Esophagus muscularis mucosa (tissue), 4 donors: Measurements from ENCODE around the gene OPA3.
"Not testable (repeated sequence)": the region's sequence is repeated elsewhere in the genome, so short reads cannot be mapped to it uniquely, and the experiment has no call there.

Source experiments
- EP300 ChIP-seq: sonication (generic); formaldehyde crosslinking; IDR thresholded peaks from one replicate; pipeline ENCODE4 v1.6.1; 2017; ENCODE audit warnings: antibody characterized with exemption
- POLR2A ChIP-seq: fragments of 450-650 bp; IDR thresholded peaks from one replicate; pipeline ENCODE4 v1.6.1; 2017; ENCODE audit warnings: antibody characterized with exemption, moderate library complexity, mild to moderate bottlenecking, low read depth
- POLR2AphosphoS5 ChIP-seq, 2 donors: sonication (generic); formaldehyde crosslinking; IDR thresholded peaks; one replicate each; pipeline ENCODE4 v1.6.1; 2017; ENCODE audit warnings: antibody characterized with exemption in 2 of 2
- TF ChIP-seq, protein P1 (sequence below), 3 experiments: fragments of 200-600 bp in 2 of 3; fragments of 450-650 bp in 1 of 3; sonication (generic) in 2 of 3; IDR thresholded peaks; one replicate each; pipeline ENCODE4 v1.5.1; 2017 to 2019; ENCODE audit warnings: antibody characterized with exemption in 3 of 3, mild to moderate bottlenecking in 2 of 3, moderate library complexity in 1 of 3

GRCh38 chr19:45628219-45628618 is 43.6 kb upstream of the OPA3 start:
- TF ChIP-seq, protein P1, sequence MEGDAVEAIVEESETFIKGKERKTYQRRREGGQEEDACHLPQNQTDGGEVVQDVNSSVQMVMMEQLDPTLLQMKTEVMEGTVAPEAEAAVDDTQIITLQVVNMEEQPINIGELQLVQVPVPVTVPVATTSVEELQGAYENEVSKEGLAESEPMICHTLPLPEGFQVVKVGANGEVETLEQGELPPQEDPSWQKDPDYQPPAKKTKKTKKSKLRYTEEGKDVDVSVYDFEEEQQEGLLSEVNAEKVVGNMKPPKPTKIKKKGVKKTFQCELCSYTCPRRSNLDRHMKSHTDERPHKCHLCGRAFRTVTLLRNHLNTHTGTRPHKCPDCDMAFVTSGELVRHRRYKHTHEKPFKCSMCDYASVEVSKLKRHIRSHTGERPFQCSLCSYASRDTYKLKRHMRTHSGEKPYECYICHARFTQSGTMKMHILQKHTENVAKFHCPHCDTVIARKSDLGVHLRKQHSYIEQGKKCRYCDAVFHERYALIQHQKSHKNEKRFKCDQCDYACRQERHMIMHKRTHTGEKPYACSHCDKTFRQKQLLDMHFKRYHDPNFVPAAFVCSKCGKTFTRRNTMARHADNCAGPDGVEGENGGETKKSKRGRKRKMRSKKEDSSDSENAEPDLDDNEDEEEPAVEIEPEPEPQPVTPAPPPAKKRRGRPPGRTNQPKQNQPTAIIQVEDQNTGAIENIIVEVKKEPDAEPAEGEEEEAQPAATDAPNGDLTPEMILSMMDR (IDR thresholded peaks at IDR 0.05): not testable (repeated sequence)
- not testable (repeated sequence) for TF ChIP-seq POLR2A; EP300; POLR2AphosphoS5 (IDR thresholded peaks at IDR 0.05)
